Osteoblast (primary cell): Measurements from ENCODE around the gene PIGR. TPM values are rescaled to one million over a fixed set of nuclear protein-coding genes. Genes with fewer than 3 reads are reported as not detected.

Experiments
- DNase-seq: peaks from one replicate; pipeline ENCODE4 v3.0.0; 2011; ENCODE audit warnings: low spot score, mixed read lengths; ENCODE audit not compliant: insufficient read length; ENCODE audit errors: missing footprints
- H2AFZ ChIP-seq: 2 replicates; pipeline ENCODE4 v1.6.0; 2011; ENCODE audit warnings: mild to moderate bottlenecking, low read length
- H3K27ac ChIP-seq: 2 replicates; pipeline ENCODE4 v1.5.1; 2011; ENCODE audit warnings: mild to moderate bottlenecking, low read depth, low read length, moderate library complexity
- H3K27me3 ChIP-seq: 2 replicates; pipeline ENCODE4 v1.6.0; 2012; ENCODE audit warnings: mild to moderate bottlenecking, control low read depth, inconsistent platforms, low read length, moderate library complexity; ENCODE audit not compliant: insufficient read depth
- H3K36me3 ChIP-seq: 2 replicates; pipeline ENCODE4 v1.5.1; 2011; ENCODE audit warnings: mild to moderate bottlenecking, low read length, control low read depth, moderate library complexity; ENCODE audit not compliant: insufficient read depth
- H3K4me1 ChIP-seq: 2 replicates; pipeline ENCODE4 v1.5.1; 2011; ENCODE audit warnings: mild to moderate bottlenecking, low read length, control low read depth, moderate library complexity; ENCODE audit not compliant: insufficient read depth
- H3K4me2 ChIP-seq: 2 replicates; pipeline ENCODE4 v1.6.0; 2011; ENCODE audit warnings: mild to moderate bottlenecking, low read length; ENCODE audit not compliant: insufficient read depth
- H3K4me3 ChIP-seq: fragments of 200-600 bp; sonication (generic); 3 replicates; pipeline ENCODE4 v1.5.1; 2012; ENCODE audit warnings: mild to moderate bottlenecking, low read length, inconsistent platforms; ENCODE audit not compliant: insufficient read depth
- H3K79me2 ChIP-seq: 2 replicates; pipeline ENCODE4 v1.6.0; 2012; ENCODE audit warnings: mild to moderate bottlenecking, low read length, control low read depth, inconsistent platforms; ENCODE audit not compliant: insufficient read depth
- H3K9me3 ChIP-seq: 2 replicates; pipeline ENCODE4 v1.5.1; 2011; ENCODE audit warnings: low read depth, low read length, control low read depth
- H4K20me1 ChIP-seq: 2 replicates; pipeline ENCODE4 v1.6.0; 2012; ENCODE audit warnings: mild to moderate bottlenecking, low read length, control low read depth; ENCODE audit not compliant: insufficient read depth
- CTCF ChIP-seq: IDR thresholded peaks from 2 replicates; pipeline ENCODE4 v1.5.1; 2011; ENCODE audit warnings: mild to moderate bottlenecking, low read depth, low read length, moderate library complexity; ENCODE audit errors: extremely low read depth
- total RNA-seq: library from RNA; depleted of rRNA; stranded (reverse); fragments of >200 nt; gene quantifications from 2 replicates; pipeline ENCODE4 v1.2.3, GENCODE V29; 2012

The PIGR gene
- total RNA-seq, 1 donor, result not detected

GRCh38 chr1:206947255-206947654 lies 989 bp upstream of the PIGR start:
- no peak overlapping the region for H3K4me3 ChIP-seq
- no peak for DNase-seq
- H3K4me2 ChIP-seq, result no peak overlapping the region
- H3K27me3 ChIP-seq, result peaks cover 26% of the 10 kb centered on the region
- H3K27ac ChIP-seq, result no peak overlapping the region
- no peaks in the 10 kb centered on the region for H3K4me1 ChIP-seq
- H2AFZ ChIP-seq, result no peak overlapping the region
- no peaks in the 10 kb centered on the region for H4K20me1 ChIP-seq
- no peaks in the 10 kb centered on the region for H3K36me3 ChIP-seq
- no peaks in the 10 kb centered on the region for H3K79me2 ChIP-seq
- no peak for TF ChIP-seq CTCF
- H3K9me3 ChIP-seq, result no peaks in the 10 kb centered on the region

- no peak overlapping the region for H2AFZ ChIP-seq
- no peaks in the 10 kb centered on the region for H3K9me3 ChIP-seq
- H3K36me3 ChIP-seq, result no peaks in the 10 kb centered on the region
- no peaks in the 10 kb centered on the region for H3K79me2 ChIP-seq
- H3K27me3 ChIP-seq, result peaks cover 35% of the 10 kb centered on the region
- no peaks in the 10 kb centered on the region for H4K20me1 ChIP-seq
- H3K4me1 ChIP-seq, result no peaks in the 10 kb centered on the region
- TF ChIP-seq CTCF, result no peak
- H3K4me2 ChIP-seq, result no peak overlapping the region
- H3K4me3 ChIP-seq, result no peak overlapping the region
- H3K27ac ChIP-seq, result no peak overlapping the region
- DNase-seq, result no peak
Measured at GRCh38 chr1:206945779-206946178, 487 bp downstream of the PIGR start.

GRCh38 chr1:206944703-206945102 lies 1.6 kb downstream of the PIGR start:
- DNase-seq, result no peak
- H3K4me3 ChIP-seq, result no peak overlapping the region
- H3K4me2 ChIP-seq, result no peak overlapping the region
- no peaks in the 10 kb centered on the region for H3K36me3 ChIP-seq
- no peak overlapping the region for H2AFZ ChIP-seq
- peaks cover 44% of the 10 kb centered on the region for H3K27me3 ChIP-seq
- H3K4me1 ChIP-seq, result no peaks in the 10 kb centered on the region
- H4K20me1 ChIP-seq, result no peaks in the 10 kb centered on the region
- H3K79me2 ChIP-seq, result no peaks in the 10 kb centered on the region
- TF ChIP-seq CTCF, result no peak
- H3K27ac ChIP-seq, result no peak overlapping the region
- no peaks in the 10 kb centered on the region for H3K9me3 ChIP-seq

GRCh38 chr1:206941766-206942418 lies 4.4 kb downstream of the PIGR start:
- H3K27ac ChIP-seq, result no peak overlapping the region
- DNase-seq, result no peak
- no peaks in the 10 kb centered on the region for H3K79me2 ChIP-seq
- no peaks in the 10 kb centered on the region for H4K20me1 ChIP-seq
- H3K4me2 ChIP-seq, result no peak overlapping the region
- no peaks in the 10 kb centered on the region for H3K4me1 ChIP-seq
- no peaks in the 10 kb centered on the region for H3K36me3 ChIP-seq
- H3K4me3 ChIP-seq, result no peak overlapping the region
- H2AFZ ChIP-seq, result no peak overlapping the region
- no peak for TF ChIP-seq CTCF
- H3K27me3 ChIP-seq, result peaks cover 35% of the 10 kb centered on the region
- H3K9me3 ChIP-seq, result no peaks in the 10 kb centered on the region
